GM18517 (cell line): Measurements from ENCODE around the gene MOSPD2.

Experiments used
- ATAC-seq: cut with Tn5 transposase; IDR thresholded peaks from one replicate; pipeline ENCODE4 v1.9.1; 2021; ENCODE audit warnings: mild to moderate bottlenecking, moderate library complexity; ENCODE audit not compliant: unreplicated experiment

MOSPD2 gene

DNA sequence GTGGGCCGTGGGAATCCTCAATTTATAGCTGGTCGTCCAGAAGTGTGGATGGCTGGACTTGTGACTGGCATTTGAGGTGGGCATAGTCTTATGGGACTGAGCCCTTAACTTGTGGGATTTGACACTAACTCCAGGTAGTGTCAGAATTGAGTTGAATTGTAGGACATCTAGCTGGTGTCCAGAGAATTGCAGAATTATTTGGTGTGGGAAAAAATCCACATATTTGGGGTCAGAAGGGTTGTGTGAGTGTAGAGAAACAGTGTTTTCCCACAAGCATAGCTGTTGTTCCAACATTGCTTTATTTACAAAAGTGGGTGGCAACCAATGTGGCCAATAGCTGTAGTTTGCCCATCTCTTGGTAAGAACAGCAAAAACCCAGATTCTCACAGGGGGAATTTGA is 91.3 kb downstream of the MOSPD2 start:
- no peak for ATAC-seq
